Ovary (tissue), 9 donors: ENCODE measurements around the gene C1orf198. TPM values are rescaled to one million over a fixed set of nuclear protein-coding genes. Genes with fewer than 3 reads are reported as not detected.

ENCODE experiments used
- DNase-seq, 5 donors: peaks; one replicate each; pipeline ENCODE4 v3.0.0-alpha.2; 2019 to 2020
- H3K27ac ChIP-seq, 2 donors: fragments of 200-600 bp; one replicate each; pipeline versions ENCODE4 v1.5.1 to v1.8.0; 2019 to 2022
- H3K27me3 ChIP-seq: fragments of 200-600 bp; one replicate; pipeline ENCODE4 v1.8.0; 2022
- H3K36me3 ChIP-seq: fragments of 200-600 bp; sonication (generic); one replicate; pipeline ENCODE4 v1.5.1; 2019
- H3K4me1 ChIP-seq: one replicate; pipeline ENCODE4 v1.8.1; 2013; ENCODE audit warnings: mild to moderate bottlenecking, moderate library complexity; ENCODE audit not compliant: insufficient read depth
- H3K4me3 ChIP-seq: fragments of 200-600 bp; sonication (generic); one replicate; pipeline ENCODE4 v1.5.1; 2017
- H3K9me3 ChIP-seq, 2 donors: fragments of 200-600 bp in 1 of 2; sonication (generic) in 1 of 2; one replicate each; pipeline versions ENCODE4 v1.5.1 to v1.8.1; 2013 to 2019; ENCODE audit warnings: mild to moderate bottlenecking in 1 of 2, moderate library complexity in 1 of 2
- EP300 ChIP-seq: sonication (generic); formaldehyde crosslinking; IDR thresholded peaks from one replicate; pipeline ENCODE4 v1.6.1; 2017; ENCODE audit warnings: antibody characterized with exemption
- POLR2A ChIP-seq: fragments of 450-650 bp; IDR thresholded peaks from one replicate; pipeline ENCODE4 v1.6.1; 2017; ENCODE audit warnings: antibody characterized with exemption, mild to moderate bottlenecking, moderate library complexity
- WGBS, 3 donors: extraction: QIAGEN DNeasy Blood & Tissue Kit in 1 of 3; methylation state at CpG; one replicate each; pipeline versions ENCODE4 v1.1.5 to v1.1.7; 2013 to 2017; 5-methylcytosine and 5-hydroxymethylcytosine counted together
- intact Hi-C, 4 donors: fragments of 100-400 bp; cut with DNase I; formaldehyde crosslinking; loops; one replicate each; pipeline versions ENCODE4 v1.11.0 to v1.15.1; 2022 to 2023
- polyA plus RNA-seq, 2 donors: library from polyadenylated mRNA; stranded (reverse); fragments of 200-250 nt in 1 of 2; fragments of 350-450 nt in 1 of 2; fragmentation: Illumina TruSeq in 1 of 2; extraction: RNeasy Lipid Tissue Mini Kit (QIAGEN cat#74804) in 1 of 2; gene quantifications; one replicate each; pipeline ENCODE4 v1.2.3, GENCODE V29; 2013 to 2014
- total RNA-seq, 7 donors: library from RNA; depleted of rRNA in 2 of 7; stranded (reverse); fragments of >200 nt in 2 of 7; fragmentation: NEBNext Ultra II Directional in 3 of 7; extraction: Animal tissue kit (Norgen Biotek cat#: 25700) in 3 of 7; gene quantifications; one replicate each; pipeline versions ENCODE4 v1.1.0 to v1.2.4, GENCODE V29; 2016 to 2023
- TF ChIP-seq, protein P1 (sequence below), 3 donors: fragments of 450-650 bp in 2 of 3; fragments of 200-600 bp in 1 of 3; IDR thresholded peaks; one replicate each; pipeline versions ENCODE4 v1.5.1 to v1.8.0; 2016 to 2022; ENCODE audit warnings: antibody characterized with exemption in 3 of 3, mild to moderate bottlenecking in 1 of 3
- donor health status: DM: no; HTN: no; CAD: no; lungs with moderate emphysema.
- donor health status: DM: no; HTN: no; CAD: no.
- donor health status: Bipolar disorder and iron deficiency.
- donor health status: DM: yes; HTN: yes; CAD: no.
- donor health status: DM: no; HTN: no; CAD: no.
- donor health status: DM: yes; HTN: yes; CAD: no.

The C1orf198 gene
- total and polyA plus RNA-seq, 9 donors = 34.0 to 60.8 (median 43.4) TPM

GRCh38 chr1:230900984-230901383, 32.7 kb upstream of the C1orf198 start:
- DNase-seq = no peak
- H3K4me3 ChIP-seq = no peak overlapping the region
- no peaks in the 10 kb centered on the region for H3K27me3 ChIP-seq
- no peaks in the 10 kb centered on the region for H3K36me3 ChIP-seq
- 78 to 85% (median 84%) methylated on average over 6 of the region's 6 CpGs for WGBS, 3 donors
- H3K4me1 ChIP-seq = peaks cover 2% of the 10 kb centered on the region
- no peaks in the 10 kb centered on the region for H3K9me3 ChIP-seq
- TF ChIP-seq, protein P1, sequence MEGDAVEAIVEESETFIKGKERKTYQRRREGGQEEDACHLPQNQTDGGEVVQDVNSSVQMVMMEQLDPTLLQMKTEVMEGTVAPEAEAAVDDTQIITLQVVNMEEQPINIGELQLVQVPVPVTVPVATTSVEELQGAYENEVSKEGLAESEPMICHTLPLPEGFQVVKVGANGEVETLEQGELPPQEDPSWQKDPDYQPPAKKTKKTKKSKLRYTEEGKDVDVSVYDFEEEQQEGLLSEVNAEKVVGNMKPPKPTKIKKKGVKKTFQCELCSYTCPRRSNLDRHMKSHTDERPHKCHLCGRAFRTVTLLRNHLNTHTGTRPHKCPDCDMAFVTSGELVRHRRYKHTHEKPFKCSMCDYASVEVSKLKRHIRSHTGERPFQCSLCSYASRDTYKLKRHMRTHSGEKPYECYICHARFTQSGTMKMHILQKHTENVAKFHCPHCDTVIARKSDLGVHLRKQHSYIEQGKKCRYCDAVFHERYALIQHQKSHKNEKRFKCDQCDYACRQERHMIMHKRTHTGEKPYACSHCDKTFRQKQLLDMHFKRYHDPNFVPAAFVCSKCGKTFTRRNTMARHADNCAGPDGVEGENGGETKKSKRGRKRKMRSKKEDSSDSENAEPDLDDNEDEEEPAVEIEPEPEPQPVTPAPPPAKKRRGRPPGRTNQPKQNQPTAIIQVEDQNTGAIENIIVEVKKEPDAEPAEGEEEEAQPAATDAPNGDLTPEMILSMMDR (IDR thresholded peaks at IDR 0.05) = no peak
- no peak for TF ChIP-seq POLR2A
- TF ChIP-seq EP300 = no peak
- intact Hi-C loops = no loop called here
- no peak overlapping the region for H3K27ac ChIP-seq

GRCh38 chr1:230899841-230900251, 31.5 kb upstream of the C1orf198 start:
- Histone ChIP-seq H3K9me3 (no peaks in the 10 kb centered on the region), H3K4me3 (no peak overlapping the region), H3K27me3 (no peaks in the 10 kb centered on the region), H3K4me1 (peaks cover 2% of the 10 kb centered on the region), H3K27ac (no peak overlapping the region), H3K36me3 (no peaks in the 10 kb centered on the region)
- intact Hi-C loops = no loop called here
- DNase-seq = no peak
- TF ChIP-seq EP300 (no peak), POLR2A (no peak)
- TF ChIP-seq, protein P1 (IDR thresholded peaks at IDR 0.05) = no peak
- 5 to 12% (median 9%) methylated on average over 5 of the region's 5 CpGs for WGBS, 3 donors

GRCh38 chr1:230898748-230899147, 30.4 kb upstream of the C1orf198 start:
- H3K4me3 ChIP-seq = no peak overlapping the region
- H3K9me3 ChIP-seq = no peaks in the 10 kb centered on the region
- no peak overlapping the region for H3K27ac ChIP-seq
- no peak for DNase-seq
- WGBS, 3 donors = 89 to 93% (median 91%) methylated on average over 8 of the region's 8 CpGs
- no peaks in the 10 kb centered on the region for H3K27me3 ChIP-seq
- TF ChIP-seq EP300 (no peak), POLR2A (no peak)
- TF ChIP-seq, protein P1 (IDR thresholded peaks at IDR 0.05) = no peak
- H3K36me3 ChIP-seq = no peaks in the 10 kb centered on the region
- intact Hi-C loops = no loop called here
- peaks cover 2% of the 10 kb centered on the region for H3K4me1 ChIP-seq

DNA sequence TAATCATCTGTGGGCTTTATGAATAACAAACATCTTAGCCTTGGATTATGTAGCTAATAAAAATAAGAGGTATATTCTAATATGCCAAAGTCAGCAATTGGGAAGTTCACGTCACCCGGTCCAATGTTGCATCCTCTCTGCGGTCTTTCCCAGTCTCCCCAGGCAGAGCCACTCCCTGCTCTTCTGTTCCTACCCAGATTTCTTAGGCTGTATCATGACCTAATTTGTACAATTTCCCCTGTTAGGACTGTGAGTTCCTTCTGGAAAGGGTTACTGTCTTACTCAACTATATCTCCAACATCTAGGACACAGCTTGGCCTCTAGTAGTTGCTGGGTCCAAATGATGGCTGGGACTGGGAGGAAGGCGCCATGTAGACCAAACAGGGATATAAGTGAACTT, 29.8 kb upstream of the C1orf198 start:
- Histone ChIP-seq H3K36me3 (no peaks in the 10 kb centered on the region), H3K27ac (no peak overlapping the region), H3K27me3 (no peaks in the 10 kb centered on the region), H3K4me1 (peaks cover 2% of the 10 kb centered on the region), H3K9me3 (no peaks in the 10 kb centered on the region), H3K4me3 (no peak overlapping the region)
- no peak for DNase-seq
- WGBS, 3 donors = 95 to 98% (median 96%) methylated on average over 4 of the region's 4 CpGs
- TF ChIP-seq POLR2A = no peak
- TF ChIP-seq, protein P1 (IDR thresholded peaks at IDR 0.05) = no peak
- TF ChIP-seq EP300 = no peak
- intact Hi-C loops = no loop called here

GRCh38 chr1:230896779-230897178, 28.5 kb upstream of the C1orf198 start:
- DNase-seq = no peak
- TF ChIP-seq, protein P1 (IDR thresholded peaks at IDR 0.05) = no peak
- TF ChIP-seq EP300 (no peak), POLR2A (no peak)
- Histone ChIP-seq H3K9me3 (no peaks in the 10 kb centered on the region), H3K27ac (no peak overlapping the region), H3K4me3 (no peak overlapping the region), H3K4me1 (peaks cover 2% of the 10 kb centered on the region), H3K27me3 (no peaks in the 10 kb centered on the region), H3K36me3 (no peaks in the 10 kb centered on the region)
- 8 to 27% (median 13%) methylated on average over 1 of the region's 1 CpG for WGBS, 3 donors
- intact Hi-C loops = no loop called here
